ENCODE measurements around the gene RBL1.

Gene RBL1

DNA sequence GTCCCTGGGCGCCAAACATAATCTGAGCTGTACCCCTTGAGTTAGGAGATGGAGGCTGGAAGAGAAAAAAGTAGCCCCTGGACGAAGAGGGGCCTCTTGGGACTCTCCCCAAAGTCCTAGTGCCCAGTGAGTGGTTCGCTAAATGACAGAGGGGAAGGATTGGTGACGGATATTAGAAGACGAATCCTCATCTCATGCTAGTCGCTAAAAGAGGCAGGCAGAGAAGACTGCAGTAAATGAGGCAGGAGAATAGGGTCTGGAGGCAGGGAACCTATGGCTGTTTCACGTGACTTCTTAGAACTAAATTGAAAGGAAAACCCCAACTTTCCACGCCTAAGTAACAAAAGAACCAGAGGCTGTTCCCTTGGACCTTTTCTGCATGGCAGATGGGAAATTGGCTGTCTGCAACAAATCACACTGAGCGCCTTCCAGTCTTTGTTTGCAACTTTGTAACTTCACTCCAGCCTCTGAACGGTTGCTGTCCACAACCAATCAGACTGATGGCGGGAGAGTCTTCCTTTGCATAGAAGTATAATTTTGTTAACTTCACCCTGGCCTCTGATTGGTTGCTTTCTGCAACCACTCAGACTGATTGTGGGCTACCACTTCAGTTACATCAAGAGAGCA is 731 bp upstream of the RBL1 start:
- TF ChIP-seq GATA3 (IDR thresholded peaks at IDR 0.05; ENCODE audit: low read depth, low read length) (no peak), GATA2 (IDR thresholded peaks at IDR 0.05; ENCODE audit: low read depth, low read length) (no peak)

DNA sequence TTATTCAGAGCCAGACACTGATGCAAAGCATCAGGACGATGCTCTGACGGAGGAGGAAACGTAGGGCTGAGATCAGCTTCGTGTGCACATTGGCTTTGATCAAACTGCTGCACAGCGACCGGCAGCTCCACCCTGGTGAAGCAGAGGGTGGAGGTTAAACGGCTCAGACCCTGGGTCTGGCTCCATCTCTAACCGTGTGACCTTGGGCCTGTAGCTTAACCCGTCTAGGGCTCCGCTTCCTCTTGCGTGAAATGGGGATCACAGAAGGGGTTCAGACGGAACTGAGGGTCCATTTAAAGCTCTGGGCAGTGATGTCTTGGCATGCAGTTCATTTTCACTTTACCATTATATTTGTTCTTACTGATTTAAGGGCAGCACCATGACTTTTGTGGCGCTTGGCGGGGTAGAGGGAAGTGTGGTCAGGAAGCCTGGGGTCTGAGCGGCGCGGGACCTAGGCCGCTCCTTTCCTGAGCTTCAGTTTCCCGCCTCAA is 644 bp downstream of the RBL1 start:
- TF ChIP-seq GATA3 (IDR thresholded peaks at IDR 0.05; ENCODE audit: low read depth, low read length): no peak
- TF ChIP-seq GATA2 (IDR thresholded peaks at IDR 0.05; ENCODE audit: low read depth, low read length): no peak

DNA sequence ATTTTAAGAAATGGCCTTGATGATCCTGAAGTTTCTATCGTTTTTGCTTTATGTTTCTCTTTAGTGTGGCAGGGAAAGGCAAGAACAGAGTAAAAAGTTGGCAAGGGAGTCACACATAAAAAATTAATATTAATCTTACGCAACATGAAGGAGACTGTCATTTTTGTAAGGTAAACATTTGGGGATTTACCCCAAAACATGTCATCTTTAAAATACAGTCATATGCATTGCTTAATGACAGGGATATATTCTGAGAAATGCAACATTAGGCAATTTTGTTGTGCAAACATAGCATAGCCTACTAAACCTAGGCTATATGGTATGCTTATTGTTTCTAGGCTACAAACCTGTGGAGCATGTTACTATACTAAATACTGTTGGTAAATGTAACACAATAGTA is 5.4 kb downstream of the RBL1 start:
- TF ChIP-seq GATA3 (IDR thresholded peaks at IDR 0.05; ENCODE audit: low read depth, low read length) (no peak), GATA2 (IDR thresholded peaks at IDR 0.05; ENCODE audit: low read depth, low read length) (no peak)

DNA sequence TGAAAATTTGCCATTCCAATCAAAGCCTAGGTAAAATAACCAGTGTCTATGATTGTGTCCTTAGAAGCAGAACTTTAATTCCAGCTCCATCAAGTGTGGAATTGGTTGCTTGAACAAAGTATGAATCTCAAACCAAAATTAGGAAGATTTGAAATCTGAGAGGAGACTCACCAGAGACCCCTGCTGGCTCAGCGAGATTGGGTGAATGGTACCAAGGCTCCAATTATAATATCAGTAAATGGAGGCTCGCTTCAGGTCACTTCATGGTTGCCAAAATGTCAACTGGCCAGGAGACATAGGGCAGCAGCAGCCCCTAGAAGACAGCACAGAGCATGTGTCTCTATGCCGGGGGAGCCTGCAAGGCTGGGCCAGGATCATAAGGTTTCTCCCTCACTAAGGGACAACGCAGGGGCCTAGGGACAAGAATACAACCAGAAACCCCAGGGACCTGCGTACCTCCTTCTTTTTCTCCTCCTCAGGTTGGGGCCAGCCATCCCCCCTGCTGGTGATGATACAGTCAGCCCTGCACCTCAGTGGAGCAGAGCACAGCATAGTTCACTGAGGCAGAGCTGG is 14.0 kb downstream of the RBL1 start:
- TF ChIP-seq GATA2 (IDR thresholded peaks at IDR 0.05; ENCODE audit: low read depth, low read length) (no peak), GATA3 (IDR thresholded peaks at IDR 0.05; ENCODE audit: low read depth, low read length) (no peak)

DNA sequence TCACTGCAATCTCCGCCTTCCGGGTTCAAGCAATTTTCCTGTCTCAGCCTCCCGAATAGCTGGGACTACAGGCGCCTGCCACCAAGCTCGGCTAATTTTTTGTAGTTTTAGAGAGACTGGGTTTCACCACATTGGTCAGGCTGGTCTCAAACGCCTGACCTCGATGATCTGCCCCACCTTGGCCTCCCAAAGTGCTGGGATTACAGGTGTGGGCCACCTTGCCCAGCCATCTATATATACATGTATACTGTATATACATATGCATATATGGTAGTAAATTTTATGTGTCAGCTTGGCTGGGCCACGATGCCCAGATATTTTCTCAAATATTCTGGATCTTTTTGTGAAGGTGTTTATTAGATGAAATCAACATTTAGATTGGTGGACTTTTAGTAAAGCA is 18.8 kb downstream of the RBL1 start:
- TF ChIP-seq GATA2 (IDR thresholded peaks at IDR 0.05; ENCODE audit: low read depth, low read length): no peak
- no peak for TF ChIP-seq GATA3 (IDR thresholded peaks at IDR 0.05; ENCODE audit: low read depth, low read length)

DNA sequence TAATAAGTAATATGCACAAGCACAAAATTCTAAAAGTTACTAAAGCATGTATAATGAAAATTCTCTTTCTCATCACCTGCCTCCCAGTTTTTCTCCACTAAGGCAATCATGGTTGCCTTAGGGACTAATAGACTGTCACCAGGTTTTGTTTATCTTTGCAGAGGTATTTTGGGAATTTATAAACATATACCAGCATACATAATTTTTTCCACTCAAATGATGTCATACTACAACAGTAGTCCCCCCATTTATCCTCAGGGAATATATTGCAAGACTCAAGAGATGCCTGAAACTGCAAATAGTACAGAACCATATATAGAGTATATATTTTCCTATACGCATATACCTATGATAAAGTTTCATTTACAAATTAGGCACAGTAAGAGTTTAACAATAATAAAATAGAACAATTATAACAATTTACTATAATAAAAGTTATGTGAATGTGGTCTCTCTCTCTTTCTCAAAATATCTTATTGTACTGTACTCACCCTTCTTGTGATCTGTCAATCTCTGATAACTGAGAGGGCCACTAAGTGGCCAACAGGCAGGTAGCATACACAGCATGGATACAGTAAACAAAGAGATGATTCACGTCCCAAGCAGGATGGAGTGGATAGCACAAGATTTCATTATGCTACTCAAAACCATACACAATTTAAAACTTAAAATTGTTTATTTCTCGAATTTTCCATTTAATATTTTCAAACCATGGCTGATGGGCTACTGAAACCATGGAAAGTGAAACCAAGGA is 19.7 kb downstream of the RBL1 start:
- TF ChIP-seq GATA3 (IDR thresholded peaks at IDR 0.05; ENCODE audit: low read depth, low read length): no peak

DNA sequence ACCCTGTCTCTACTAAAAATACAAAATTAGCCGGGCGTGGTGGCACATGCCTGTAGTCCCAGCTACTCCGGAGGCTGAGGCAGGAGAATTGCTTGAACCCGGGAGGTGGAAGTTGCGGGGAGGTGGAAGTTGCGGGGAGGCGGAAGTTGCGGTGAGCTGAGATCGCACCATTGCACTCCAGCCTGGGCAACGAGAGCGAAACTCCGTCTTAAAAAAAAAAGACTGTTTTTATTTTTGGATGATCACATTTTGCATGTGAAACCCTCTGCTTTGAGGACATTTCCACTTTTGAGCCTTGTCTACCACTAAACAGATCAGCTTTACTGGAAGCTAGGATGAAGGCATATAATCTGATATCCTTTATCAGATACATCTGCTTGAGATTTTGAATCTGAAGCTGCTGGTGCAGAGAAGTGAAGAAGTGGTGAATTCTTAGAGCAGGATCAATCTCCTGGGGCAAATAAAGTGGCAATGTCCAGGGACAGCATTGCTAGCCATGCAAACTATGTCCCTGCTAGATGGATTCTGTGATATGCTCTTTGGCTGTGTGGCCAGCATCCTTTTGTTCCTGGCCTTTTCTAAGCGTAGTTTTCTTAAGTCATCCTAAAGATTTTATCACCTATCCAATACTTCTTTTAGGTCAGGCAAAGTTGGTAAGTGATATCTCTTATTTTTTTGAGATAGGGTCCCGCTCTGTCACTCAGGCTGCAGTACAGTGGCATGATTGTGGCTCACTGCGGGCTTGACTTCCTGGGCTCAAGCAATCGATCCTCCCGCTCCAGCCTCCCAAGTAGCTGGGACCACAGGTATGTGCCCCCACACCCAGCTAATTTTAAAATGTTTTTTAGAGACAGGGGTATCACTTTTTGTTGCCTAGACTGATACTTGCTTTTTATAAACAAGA is 23.3 kb downstream of the RBL1 start:
- no peak for TF ChIP-seq GATA2 (IDR thresholded peaks at IDR 0.05; ENCODE audit: low read depth, low read length)
- TF ChIP-seq GATA3 (IDR thresholded peaks at IDR 0.05; ENCODE audit: low read depth, low read length): no peak

DNA sequence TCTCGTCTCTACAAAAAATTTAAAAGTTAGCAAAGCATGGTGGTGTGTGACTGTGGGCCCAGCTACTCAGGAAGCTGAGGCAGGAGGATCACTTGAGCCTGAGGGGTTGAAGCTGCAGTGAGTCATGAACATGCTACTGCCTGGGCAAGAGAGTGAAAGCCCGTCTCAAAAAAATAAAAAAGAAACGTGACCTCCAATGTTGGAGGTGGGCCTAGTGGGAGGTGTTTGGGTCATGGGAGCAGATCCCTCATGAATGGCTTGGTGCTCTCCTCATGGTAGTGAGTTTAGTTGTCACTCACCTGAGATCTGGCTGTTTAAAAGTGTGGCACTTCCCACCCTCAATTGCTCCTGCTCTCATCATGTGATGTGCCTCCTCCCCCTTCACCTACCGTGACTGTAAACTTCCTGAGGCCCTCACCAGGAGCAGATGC is 24.3 kb downstream of the RBL1 start:
- TF ChIP-seq GATA2 (IDR thresholded peaks at IDR 0.05; ENCODE audit: low read depth, low read length) (no peak), GATA3 (IDR thresholded peaks at IDR 0.05; ENCODE audit: low read depth, low read length) (no peak)

DNA sequence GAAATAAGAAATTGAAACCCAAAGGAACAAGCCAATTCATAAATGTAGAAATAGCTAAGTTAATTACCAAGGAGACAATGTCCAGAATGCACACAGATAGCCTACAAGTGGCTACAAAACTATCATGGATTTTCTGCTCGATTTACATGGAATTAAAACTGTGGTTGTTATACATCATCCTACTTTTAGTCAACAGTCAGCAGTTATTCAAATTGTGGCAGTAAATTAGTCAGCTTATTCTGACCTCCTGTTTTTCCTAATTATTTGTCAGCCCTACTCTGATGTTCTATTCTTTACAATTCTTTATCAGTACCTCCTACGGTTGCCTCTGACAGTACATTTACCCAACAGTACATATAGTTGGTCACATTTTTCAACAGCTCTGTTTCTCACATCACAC is 29.6 kb downstream of the RBL1 start:
- no peak for TF ChIP-seq GATA2 (IDR thresholded peaks at IDR 0.05; ENCODE audit: low read depth, low read length)

DNA sequence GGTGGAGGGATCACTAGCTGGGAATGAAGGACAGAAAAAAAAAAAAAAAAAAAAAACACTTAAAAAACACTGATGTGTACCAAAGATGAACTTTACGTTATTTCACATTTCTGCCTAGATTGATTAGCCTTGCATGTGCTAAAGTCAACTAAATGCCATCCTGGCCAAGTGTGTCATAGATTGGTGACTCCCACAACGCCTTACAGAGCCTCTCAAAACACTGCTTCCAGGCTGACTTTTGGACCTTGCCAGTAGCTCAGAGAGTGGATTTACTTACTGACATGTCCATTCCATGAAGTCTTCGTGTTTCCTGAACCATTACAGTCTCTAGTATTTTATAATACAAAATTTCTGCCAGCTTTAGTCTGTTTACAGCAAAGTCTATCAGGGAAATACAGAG is 40.5 kb downstream of the RBL1 start:
- TF ChIP-seq GATA2 (IDR thresholded peaks at IDR 0.05; ENCODE audit: low read depth, low read length): no peak
- no peak for TF ChIP-seq GATA3 (IDR thresholded peaks at IDR 0.05; ENCODE audit: low read depth, low read length)

DNA sequence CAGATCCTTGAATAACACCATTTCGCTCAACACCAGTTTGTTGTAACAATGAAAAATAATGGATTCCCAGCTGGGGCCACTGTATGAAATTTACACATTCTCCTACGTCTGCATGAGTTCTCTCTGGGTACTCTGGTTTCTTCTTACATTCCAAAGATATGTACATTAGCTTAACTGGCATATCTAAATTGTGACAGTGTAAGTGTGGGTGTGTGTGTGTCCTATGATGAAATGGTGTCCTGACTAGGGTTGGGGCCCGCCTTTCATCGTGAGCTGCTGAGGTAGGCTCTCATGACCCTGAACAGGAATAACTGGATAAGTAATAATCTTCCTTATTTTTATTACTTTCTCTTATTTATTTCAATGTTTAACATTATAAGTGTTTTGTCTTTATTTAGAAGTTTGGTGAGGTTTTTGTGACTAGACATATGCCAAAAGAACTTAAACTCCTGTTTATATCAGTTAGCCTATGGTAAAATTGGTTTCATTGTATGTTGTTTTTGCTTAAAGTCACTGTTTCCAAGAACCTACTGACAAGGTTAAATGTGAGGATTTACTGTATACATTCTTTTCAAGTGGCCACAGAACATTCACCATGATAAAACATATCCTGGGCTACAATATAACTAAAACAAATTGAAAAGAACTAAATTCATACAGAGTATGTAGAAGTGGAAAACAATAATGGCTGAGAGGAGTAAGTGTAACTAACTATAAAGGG is 42.4 kb downstream of the RBL1 start:
- TF ChIP-seq GATA3 (IDR thresholded peaks at IDR 0.05; ENCODE audit: low read depth, low read length): no peak
- no peak for TF ChIP-seq GATA2 (IDR thresholded peaks at IDR 0.05; ENCODE audit: low read depth, low read length)

DNA sequence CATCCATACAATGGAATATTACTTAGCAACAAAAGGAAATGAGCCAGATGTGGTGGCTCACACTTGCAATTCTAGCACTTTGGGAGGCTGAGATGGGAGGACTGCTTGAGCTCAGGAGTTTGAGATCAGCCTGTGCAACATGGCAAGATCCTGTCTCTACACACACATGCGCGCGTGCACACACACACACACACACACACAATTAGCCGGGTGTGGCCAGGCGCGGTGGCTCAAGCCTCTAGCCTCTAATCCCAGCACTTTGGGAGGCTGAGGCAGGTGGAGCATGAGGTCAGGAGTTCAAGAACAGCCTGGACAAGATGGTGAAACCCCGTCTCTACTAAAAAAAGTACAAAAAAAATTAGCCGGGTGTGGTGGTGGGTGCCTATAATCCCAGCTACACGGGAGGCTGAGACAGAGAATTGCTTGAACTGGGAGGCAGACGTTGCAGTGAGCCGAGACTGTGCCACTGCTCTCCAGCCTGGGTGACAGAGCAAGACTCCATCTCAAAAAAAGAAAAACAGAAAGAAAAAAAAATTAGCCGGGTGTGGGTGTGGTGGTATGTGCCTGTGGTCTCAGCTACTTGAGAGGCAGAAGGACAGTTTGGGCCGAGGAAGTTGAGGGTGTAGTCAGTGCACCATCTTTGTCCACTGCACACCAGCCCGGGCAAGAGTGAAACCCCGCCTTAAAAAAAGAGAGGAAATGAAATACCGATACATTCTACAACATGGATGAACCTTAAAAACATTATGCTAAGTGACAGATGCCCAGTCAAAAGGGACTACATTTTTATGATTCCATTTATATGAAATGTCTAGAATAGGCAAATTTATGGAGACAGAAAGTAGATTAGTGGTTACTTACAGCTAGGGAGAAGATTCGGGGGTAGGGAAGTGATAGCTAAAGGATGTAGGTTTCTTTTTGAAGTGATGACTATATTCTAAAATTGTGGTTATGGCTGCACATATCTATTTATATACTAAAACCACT is 52.5 kb downstream of the RBL1 start:
- TF ChIP-seq GATA2 (IDR thresholded peaks at IDR 0.05; ENCODE audit: low read depth, low read length) (no peak), GATA3 (IDR thresholded peaks at IDR 0.05; ENCODE audit: low read depth, low read length) (no peak)

Measured in SH-SY5Y (cell line).